HG02610 (cell line): ENCODE data around the gene ALPP.
"Not testable (repeated sequence)": the region's sequence is repeated elsewhere in the genome, so short reads cannot be mapped to it uniquely, and the experiment has no call there.

Source experiments
- ATAC-seq: cut with Tn5 transposase; IDR thresholded peaks from one replicate; pipeline ENCODE4 v1.9.1; 2021; ENCODE audit warnings: mild to moderate bottlenecking, moderate library complexity; ENCODE audit not compliant: unreplicated experiment

Gene ALPP

GRCh38 chr2:232363064-232363783 is 15.3 kb upstream of the ALPP start:
- ATAC-seq, result not testable (repeated sequence)

DNA sequence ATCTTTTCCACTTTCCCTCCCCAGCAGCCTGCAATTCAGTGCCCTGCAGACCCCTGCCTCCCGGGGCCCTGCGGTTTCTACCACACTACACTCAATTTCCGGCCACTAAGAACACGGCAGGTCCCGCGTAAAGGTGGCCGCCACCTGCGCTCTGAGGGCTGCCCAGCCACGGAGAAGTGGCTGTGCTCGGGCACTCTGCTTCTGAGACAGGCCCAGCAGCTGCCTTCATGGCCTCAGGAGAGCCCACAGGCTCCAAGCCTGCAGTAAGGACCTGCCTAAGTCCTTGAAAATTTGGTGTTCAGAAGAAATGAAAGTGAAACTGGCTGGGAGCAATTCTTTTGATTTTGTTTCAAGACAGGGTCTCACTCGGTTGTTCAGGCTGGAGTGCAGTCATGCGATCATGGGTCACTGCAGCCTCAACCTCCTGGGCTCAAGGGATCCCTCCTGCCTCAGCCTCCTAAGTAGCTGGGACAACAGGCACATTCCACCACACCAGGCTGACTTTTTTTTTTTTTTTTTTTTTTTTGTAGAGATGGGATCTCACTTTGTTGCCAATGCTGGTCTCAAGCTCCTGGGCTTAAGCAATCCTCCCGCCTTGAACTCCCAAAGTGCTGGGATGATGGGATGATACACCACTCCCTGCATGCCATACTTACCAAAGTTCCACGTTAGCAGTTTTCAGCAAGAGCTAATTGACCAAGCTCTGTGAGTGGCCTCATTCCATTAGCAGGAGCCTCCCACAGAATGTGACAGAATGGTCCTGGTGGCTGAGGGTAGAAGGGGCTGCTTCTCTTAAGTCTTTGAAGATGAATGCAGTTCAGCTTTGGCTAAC is 14.6 kb upstream of the ALPP start:
- no peak for ATAC-seq

- ATAC-seq, result not testable (repeated sequence)
Measured at GRCh38 chr2:232364806-232365594, 13.6 kb upstream of the ALPP start.

DNA sequence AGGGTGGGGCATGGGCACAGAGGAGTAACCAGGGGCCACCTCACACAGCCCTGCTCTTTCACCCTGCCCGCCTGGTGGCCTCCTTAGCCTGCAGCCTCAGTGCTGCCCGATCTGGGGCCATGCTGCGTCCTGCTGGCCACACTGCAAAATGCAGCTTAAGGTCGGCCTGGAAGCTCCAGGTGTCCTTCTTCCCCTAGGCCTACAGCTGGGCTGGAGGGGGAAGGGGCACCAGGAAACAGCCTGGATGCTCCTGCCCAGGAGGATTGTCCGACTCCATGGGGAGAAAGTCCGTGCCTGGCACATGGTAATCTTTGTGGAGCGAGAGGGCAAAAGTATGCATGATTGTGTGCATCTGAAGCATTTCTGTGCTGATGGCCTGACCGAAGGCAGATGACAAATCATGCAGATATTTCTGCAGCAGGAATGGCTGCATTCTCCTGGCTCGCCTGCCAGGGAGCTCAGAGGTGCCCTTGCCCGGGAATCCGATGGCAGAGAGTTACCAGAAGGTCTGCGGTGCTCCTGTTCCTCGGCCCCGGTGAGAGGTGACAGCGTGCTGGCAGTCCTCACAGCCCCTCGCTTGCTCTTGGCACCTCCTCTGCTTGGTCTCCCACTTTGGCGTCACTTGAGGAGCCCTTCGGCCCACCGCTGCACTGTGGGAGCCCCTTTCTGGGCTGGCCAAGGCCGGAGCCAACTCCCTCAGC is 12.8 kb upstream of the ALPP start:
- ATAC-seq, result no peak

DNA sequence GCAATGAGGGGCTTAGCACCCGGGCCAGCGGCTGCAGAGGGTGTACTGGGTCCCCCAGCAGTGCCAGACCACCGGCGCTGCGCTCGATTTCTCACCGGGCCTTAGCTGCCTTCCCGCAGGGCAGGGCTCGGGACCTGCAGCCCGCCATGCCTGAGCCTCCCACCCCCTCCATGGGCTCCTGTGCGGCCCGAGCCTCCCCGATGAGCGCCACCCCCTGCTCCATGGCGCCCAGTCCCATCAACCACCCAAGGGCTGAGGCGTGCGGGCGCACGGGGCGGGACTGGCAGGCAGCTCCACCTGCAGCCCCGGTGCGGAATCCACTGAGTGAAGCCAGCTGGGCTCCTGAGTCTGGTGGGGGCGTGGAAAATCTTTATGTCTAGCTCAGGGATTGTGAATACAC is 12.1 kb upstream of the ALPP start:
- not testable (repeated sequence) for ATAC-seq

DNA sequence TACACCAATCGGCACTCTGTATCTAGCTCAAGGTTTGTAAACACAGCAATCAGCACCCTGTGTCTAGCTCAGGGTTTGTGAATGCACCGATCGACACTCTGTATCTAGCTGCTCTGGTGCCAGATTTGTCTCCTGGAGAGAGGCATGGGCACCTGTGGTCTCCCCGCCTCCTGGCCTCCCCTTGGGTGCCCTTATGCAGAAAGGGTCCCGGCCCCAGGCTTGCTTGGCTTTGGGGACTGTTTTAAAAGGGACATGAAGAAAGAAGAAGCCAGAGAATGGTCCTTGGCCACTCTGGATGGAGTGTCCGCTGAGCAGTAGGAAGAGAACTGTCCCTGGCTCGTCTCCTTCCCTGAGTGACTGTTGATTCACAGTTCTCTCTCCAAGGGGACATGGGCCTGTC is 11.5 kb upstream of the ALPP start:
- ATAC-seq, result no peak

DNA sequence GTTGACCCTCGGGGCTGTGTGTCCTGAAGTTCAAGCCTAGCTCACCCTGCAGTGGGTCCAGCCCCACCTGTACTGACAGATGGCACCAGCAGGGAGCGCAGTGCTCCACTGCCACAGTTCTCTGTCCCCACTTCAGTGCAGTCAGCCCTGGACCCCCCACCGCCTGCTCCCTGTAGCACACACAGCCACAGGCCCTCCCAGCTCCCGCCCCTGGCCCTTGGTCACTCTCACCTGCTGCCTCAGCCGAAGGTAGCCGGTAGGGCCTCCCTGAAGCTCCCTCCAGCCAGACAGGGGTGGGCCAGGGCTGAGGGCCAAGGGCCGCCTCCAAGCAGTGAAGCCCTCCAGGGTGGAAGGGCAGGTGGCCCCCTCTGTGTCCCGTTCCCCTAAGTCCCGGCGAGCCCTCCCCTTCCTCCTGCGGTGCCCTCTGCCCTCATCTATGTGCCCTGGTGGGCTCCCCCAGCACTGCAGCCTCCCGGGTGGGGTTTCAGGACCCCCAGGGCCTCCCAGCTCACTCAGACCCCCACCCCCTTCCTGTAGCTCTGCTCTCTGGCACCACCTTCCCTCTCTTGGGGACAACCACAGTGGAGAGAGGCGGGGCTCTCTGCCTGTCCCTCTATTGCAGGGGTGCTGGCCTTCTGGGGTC is 10.8 kb upstream of the ALPP start:
- ATAC-seq, result no peak

DNA sequence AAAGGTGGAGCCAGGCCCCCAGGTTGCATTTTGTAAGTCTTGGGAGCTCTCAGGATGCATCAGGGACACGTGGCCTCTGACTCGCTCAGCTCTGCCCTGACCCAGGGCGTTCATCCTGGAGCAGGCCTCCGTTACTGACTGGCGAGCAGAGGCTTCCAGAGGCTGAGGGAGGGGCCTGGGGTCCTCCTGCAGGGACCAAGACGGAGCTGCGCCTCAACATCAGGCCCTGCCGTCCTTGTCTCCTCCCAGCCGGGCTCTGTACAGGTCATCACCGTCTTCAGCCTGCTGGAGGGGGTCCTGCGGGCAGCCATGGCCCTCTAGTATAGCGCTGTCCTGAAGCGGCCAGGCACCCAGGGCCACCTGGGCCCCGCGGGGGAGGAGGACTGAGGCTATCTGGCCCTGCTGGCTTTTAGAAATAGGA is 10.2 kb upstream of the ALPP start:
- ATAC-seq, result no peak

GRCh38 chr2:232369126-232369951 is 9.2 kb upstream of the ALPP start:
- ATAC-seq, result no peak

GRCh38 chr2:232370007-232370406 is 8.5 kb upstream of the ALPP start:
- not testable (repeated sequence) for ATAC-seq

- no peak for ATAC-seq
Measured at GRCh38 chr2:232372231-232373208, 6.0 kb upstream of the ALPP start.

- ATAC-seq, result no peak
Measured at GRCh38 chr2:232374356-232374755, 4.2 kb upstream of the ALPP start.

DNA sequence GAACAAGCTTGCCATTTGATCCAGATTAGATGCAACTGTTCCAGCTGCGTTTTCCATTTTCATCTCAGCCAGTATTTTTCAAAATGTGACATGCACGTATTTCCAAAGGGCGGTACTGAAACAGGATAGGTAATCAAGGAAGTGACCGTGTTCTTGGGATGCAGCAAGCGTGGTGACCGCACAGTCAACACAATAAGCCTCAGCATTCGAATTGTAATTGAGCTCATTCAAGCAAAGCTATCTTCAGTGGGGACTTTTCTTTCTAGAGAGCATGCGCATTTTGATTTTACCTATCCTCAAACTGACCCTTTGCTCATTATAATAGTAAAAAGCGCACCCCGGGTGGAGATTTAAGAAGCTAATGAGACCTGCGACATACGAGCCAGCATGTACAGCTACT is 3.4 kb upstream of the ALPP start:
- ATAC-seq, result no peak

DNA sequence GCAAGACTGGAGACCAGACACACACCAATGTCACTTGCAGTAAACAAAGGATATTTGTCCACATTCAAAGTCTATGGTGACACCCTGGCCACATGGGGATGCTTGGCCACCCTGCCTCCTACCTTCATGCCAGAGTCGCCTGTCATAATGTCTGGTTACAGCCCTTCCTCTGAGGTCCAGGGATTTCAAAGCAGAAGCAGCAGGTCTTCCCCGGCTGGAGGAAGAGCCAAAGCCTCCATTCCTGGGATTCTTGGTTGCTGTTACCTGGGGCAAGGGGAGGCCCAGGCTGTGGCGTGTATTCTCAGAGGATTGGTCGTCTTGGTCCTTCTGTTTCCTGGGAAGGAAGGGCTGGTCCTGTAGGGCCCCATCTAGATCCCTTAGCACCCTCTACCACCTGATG is 2.3 kb upstream of the ALPP start:
- no peak for ATAC-seq

GRCh38 chr2:232376713-232377112 is 1.8 kb upstream of the ALPP start:
- no peak for ATAC-seq

GRCh38 chr2:232377319-232377718 is 1.2 kb upstream of the ALPP start:
- ATAC-seq, result no peak

DNA sequence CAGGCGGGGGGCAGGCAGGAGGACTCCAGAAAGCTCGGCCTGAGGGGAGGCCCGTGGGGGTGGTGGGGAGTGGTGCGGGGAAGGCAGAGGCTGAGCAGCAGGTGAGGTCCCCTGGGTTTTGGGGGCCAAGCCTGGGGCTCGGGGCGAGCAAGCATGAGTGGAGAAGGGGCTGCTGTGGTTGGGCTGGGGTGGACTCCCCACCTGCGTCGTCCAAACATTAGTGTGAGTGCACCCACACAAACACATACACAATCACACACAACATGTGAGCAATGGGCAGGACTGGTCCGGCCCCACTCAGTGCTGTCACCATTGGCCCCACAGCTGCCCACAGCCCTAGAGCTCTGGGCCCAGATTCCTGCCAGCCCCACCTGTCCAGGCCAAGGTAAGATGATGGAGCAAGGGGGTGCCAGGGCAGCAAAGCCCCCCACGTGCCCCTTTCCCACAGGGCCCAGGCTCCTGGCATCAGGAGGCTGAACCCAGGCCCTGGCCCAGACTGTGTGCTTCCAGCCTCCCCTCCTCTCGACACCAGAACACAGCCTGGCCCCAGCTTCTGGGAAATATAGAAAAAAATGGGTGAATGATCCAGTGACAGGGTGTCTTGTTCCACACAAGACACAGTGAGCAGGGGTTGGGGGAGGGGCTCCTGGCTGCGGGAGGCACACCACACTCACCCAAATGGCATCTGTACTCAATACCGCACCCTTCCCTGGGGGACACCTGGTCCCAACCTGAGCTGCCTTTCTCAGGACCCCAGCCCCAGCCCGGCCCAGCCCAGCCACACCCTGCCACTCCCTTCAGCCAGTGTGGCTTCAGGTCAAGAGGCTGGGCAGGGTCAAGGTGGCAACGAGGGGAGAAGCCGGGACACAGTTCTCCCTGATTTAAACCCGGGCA is 463 bp upstream of the ALPP start:
- ATAC-seq, result no peak
